GM18511 (cell line): Measurements from ENCODE around the gene COG7.
"Not testable (repeated sequence)": the region's sequence is repeated elsewhere in the genome, so short reads cannot be mapped to it uniquely, and the experiment has no call there.

Experiments used
- ATAC-seq: cut with Tn5 transposase; IDR thresholded peaks from one replicate; pipeline ENCODE4 v1.9.1; 2021; ENCODE audit warnings: mild to moderate bottlenecking, moderate library complexity; ENCODE audit not compliant: unreplicated experiment

COG7 gene

GRCh38 chr16:23414731-23415130 lies 38.3 kb downstream of the COG7 start:
- no peak for ATAC-seq

GRCh38 chr16:23410176-23410575 lies 42.8 kb downstream of the COG7 start:
- no peak for ATAC-seq

GRCh38 chr16:23409522-23409921 lies 43.5 kb downstream of the COG7 start:
- no peak for ATAC-seq

- ATAC-seq = no peak
Measured at GRCh38 chr16:23408823-23409298, 44.1 kb downstream of the COG7 start.

- ATAC-seq = no peak
Measured at GRCh38 chr16:23408242-23408822, 44.7 kb downstream of the COG7 start.

- ATAC-seq = no peak
Measured at GRCh38 chr16:23407436-23408127, 45.4 kb downstream of the COG7 start.

GRCh38 chr16:23406546-23407240 lies 46.3 kb downstream of the COG7 start:
- no peak for ATAC-seq

GRCh38 chr16:23406024-23406423 lies 47.0 kb downstream of the COG7 start:
- ATAC-seq = no peak

- ATAC-seq = no peak
Measured at GRCh38 chr16:23403547-23403946, 49.4 kb downstream of the COG7 start.

GRCh38 chr16:23402100-23402499 lies 50.9 kb downstream of the COG7 start:
- ATAC-seq = no peak

GRCh38 chr16:23401139-23401538 lies 51.9 kb downstream of the COG7 start:
- ATAC-seq = no peak

- not testable (repeated sequence) for ATAC-seq
Measured at GRCh38 chr16:23400447-23400846, 52.5 kb downstream of the COG7 start.

GRCh38 chr16:23398987-23399805 lies 53.8 kb downstream of the COG7 start:
- ATAC-seq = no peak

- ATAC-seq = no peak
Measured at GRCh38 chr16:23397464-23397863, 55.5 kb downstream of the COG7 start.

GRCh38 chr16:23395732-23396131 lies 57.3 kb downstream of the COG7 start:
- ATAC-seq = no peak

- ATAC-seq = no peak
Measured at GRCh38 chr16:23394141-23394831, 58.7 kb downstream of the COG7 start.

- ATAC-seq = no peak
Measured at GRCh38 chr16:23392223-23392600, 60.8 kb downstream of the COG7 start.

- no peak for ATAC-seq
Measured at GRCh38 chr16:23391381-23392222, 61.4 kb downstream of the COG7 start.

- ATAC-seq = not testable (repeated sequence)
Measured at GRCh38 chr16:23389936-23390335, 63.1 kb downstream of the COG7 start.

- ATAC-seq = no peak
Measured at GRCh38 chr16:23389201-23389600, 63.8 kb downstream of the COG7 start.
